NK-92 treated with Interleukin-12 subunit alpha and Interleukin-12 subunit beta, amount 100 ng/mL, for 24 hours (cell line): ENCODE results near the gene SPRED3.
A peak's percentile ranks its signal among the peaks of the same experiment; 100 is the strongest.
"Not testable (repeated sequence)": the region's sequence is repeated elsewhere in the genome, so short reads cannot be mapped to it uniquely, and the experiment has no call there.

Experiments used
- DNase-seq: peaks from one replicate; lab custom pipeline; 2025; lab: John Stamatoyannopoulos, UW

SPRED3 gene

DNA sequence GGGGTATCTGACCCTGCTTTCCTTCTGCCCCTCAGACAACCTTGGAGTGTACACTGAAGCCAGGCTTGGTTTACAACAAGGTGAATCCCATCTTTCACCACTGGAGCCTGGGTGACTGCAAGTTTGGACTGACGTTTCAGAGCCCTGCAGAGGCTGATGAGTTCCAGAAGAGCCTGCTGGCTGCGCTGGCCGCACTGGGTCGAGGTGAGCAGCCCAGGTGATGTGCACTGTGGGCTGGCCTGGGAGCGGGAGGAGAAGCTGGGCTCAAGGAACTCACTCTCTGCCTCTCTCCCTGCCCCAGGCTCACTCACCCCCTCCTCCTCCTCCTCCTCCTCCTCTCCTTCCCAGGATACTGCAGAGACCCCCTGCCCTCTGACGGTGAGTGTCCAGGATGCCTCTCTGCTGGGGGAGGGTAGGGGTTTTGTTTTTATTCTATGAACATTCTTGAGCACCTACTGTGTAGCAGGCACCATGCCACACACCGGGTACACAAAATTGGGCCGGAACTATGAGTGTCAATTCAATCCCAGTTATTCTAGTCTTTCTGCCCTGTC lies 3.5 kb downstream of the SPRED3 start:
- DNase-seq, result no peak

DNA sequence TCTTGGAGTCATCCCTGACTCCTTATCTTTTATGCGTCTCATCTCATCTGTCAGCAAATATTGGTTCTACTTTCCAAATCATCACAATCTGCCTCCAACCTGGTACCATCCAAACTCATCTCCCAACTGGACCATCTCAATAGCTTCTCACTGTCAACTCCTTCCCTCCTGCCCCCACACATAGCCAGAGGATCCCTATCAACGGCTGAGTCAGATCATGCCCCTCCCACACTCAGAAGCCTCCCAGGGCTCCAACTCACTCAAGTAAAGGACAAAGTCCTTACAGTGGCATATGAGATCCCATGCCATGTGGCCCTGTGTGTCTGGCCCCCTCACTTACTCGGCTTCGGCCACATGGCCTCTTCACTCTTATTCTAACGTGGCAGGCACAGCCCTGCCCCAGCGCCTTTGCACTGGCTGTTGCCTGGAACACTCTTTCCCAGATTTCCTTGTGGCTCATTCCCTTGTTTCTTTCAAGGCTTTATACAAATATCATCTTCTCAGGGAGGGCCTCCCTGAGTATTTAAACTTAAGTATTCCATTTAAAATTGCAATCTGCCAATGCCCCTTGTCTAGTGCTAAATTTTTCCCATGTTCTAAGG lies 4.3 kb downstream of the SPRED3 start:
- no peak for DNase-seq

DNA sequence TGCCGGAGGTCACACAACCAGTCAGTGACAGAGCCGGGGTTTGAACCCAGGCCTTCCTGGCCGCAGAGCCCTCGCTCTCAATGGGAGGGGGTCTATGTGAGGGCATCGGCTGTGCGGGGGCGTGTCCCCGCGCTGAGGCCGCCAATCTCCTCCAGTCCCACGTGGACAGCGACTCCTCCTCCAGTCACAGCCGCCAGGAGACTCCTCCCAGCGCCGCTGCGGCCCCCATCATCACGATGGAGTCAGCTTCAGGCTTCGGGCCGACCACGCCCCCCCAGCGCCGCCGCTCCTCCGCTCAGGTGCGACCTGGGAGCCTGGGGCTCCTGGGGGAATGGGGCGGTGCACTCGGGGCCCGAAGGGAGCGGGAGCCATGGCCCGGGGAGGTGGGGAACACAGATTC lies 6.0 kb downstream of the SPRED3 start:
- DNase-seq, result no peak

DNA sequence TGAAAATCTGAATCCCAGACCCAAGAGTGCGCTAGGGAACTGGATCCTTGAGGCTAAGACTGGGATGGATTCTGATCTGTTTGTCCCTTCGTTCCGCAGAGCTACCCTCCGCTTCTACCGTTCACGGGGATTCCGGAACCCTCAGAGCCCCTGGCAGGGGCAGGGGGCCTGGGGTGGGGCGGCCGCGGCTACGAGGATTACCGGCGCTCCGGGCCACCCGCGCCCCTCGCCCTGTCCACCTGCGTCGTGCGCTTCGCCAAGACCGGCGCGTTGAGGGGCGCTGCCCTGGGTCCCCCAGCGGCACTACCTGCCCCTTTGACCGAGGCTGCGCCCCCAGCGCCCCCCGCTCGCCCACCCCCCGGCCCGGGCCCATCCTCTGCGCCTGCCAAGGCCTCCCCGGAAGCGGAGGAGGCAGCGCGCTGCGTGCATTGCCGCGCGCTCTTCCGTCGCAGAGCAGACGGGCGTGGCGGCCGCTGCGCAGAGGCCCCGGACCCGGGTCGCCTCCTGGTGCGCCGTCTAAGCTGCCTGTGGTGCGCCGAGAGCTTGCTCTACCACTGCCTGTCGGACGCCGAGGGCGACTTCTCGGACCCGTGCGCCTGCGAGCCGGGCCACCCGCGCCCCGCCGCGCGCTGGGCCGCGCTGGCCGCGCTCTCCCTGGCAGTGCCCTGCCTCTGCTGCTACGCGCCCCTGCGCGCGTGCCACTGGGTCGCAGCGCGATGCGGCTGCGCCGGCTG lies 7.1 kb downstream of the SPRED3 start:
- DNase-seq, result no peak

DNA sequence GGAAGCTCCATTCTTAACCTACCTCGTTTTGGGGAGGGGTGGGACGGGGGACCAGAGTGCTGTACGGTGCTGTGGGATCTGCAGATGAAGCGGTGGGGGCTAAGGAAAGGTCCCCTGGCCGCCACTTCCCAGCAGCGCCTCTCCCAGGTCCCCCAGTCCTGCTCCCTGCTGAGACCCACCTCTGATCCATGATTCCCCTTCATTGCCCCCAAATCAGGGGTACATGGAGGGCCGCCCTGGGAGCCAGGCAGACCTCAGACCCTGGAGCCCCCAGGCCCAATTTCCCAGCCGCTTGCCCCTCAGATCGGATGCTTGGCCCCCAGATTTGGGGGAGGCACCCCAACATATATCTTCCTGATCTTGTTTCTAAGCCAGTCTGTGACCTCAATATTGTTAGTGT lies 10.6 kb downstream of the SPRED3 start:
- no peak for DNase-seq

DNA sequence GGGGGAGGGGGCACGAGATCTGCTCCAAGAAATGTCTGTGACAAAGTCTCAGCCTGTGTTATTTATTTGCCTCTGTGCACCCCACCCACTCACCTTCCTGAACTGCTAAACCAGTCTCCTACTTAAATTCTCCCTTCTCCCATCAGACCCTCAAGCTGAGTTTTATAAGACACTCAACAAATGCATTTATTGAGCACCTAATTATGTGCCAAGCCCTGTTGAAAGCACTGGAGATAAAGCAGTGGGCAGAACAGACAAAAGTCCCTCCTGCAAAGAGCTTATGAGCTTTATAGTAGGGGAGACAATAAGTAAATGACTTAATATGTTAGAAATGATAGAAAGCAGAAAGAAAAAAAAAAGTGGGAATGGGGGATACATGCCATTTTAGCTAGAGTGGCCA lies 11.0 kb downstream of the SPRED3 start:
- no peak for DNase-seq

DNA sequence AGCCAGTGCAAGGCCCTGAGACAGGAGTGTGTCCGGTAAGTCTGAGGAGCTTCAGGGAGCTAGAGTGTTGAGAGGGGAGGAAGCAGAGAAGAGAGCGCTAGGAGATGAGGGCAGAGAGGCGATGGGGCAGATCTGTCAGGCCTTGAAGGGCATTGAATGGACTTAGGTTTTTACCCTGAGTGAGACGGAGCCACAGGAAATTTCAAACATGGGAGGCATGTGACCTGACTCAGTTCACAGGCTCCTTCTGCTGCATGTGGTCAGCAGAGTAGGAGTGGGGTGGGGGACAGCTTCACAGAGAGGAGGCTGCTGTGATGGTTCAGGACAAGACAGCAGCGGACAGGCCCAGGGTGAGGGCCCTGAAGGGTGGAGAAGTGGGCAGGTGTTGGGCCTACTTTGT lies 11.9 kb downstream of the SPRED3 start:
- DNase-seq, result no peak

DNA sequence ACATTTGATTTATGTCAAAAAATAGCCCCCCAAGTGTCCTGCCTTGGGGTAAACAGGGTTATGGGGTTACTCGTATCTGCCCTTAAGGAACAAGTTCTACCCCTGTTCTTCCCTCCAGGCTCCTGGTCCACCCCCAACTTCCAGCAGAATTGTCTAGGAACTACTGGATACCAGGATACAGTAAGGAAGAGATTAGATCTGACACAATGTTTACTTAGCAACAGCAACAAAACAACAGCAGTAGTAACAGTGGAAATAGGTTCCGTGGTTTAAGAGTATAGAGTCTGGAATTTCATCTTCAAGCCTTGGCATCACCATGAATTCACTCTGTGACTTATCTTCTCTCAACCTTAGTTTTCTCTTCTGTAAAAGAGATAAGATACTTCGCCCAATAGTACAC lies 12.7 kb downstream of the SPRED3 start:
- no peak for DNase-seq

DNA sequence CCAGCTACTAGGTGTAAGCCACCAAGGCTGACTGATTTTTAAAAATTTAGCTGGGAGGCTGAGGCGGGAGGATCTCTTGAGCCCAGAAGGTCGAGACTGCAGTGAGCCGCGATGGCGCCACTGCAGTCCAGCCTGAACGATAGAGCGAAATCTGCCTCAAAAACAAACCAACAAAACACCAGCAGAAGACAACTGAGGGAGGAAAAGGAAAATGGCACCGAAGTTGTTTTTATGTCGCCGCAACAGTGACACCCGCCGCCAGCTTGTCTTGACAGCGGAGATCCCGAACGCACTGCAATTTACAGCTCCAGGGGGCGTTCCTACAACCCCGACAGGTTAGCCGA lies 14.1 kb downstream of the SPRED3 start:
- no peak for DNase-seq

DNA sequence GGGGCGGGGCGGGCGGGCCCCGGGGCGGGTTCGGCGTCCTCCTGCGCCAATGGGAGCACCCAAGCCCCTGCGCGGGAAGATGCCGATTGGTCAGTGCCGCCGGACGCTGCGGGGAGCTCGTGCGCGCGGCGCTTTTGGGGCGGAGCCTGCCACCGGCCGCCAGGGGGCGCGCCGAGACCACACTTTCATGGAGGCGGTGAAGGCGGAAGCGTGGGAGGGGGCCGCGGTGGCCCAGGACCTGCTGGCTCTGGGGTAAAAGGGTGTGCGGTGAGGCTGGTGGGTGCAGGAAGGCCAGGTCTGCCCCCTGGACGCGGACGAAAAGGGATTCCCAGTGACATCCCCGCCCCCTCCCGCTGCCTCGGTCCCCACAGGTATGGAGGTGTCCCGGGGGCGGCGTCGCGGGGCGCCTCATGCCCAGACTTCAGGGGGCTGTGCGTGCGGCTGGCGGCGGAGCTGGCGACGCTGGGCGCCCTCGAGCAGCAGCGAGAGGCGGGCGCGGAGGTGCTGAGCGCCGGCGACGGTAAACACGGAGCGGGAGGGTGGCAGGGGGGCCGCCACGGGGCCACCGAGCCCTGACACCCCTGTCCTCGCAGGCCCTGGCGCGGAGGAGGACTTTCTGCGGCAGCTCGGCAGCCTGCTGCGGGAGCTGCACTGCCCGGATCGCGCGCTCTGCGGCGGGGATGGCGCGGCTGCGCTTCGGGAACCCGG lies 14.6 kb downstream of the SPRED3 start, which contains the start of gene FAM98C:
FAM98C (plus strand) TSS at position 127 of the 708 bp plus-strand sequence; CDS start at position 188, 61 bp downstream.
- DNase-seq, result peak; percentile 97

DNA sequence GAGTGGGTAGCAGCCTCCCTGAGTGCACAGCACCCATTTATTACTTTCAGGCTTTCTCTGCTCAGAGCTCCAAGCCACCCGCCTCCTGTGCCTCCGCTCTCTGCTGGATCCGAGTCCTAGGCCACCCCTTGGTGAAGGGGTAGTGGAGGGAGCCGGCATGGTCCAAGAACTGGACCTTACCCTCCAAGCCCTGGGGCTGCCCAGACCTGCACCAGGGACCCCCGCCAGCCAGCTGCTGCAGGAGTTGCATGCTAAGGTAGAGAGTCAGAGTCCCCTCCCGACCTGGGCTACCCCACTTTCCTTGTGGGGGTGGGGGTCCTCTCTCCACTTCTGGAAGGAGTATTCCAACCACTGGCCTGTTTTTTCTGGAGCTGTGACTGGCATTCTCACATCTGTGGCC lies 16.4 kb downstream of the SPRED3 start:
- DNase-seq, result no peak

DNA sequence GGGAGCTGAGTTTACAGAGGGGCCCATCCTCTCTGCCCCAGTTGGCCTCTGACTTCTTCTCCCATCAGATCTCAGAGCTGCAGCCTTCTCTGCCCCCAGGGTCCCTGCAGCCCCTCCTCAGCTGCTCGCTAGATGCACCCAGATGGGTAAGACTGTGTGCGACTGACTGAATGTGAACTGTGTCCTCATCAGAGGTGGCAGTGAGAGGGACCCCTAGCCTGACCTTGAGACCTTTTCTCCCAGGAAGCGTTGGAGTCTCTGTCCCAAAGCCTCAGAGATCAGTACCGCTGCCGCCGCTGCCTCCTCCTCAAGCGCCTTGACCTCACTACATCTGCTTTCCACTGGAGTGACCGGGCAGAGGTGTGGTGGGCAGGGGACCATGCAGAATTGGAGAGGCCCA lies 16.8 kb downstream of the SPRED3 start:
- DNase-seq, result no peak

DNA sequence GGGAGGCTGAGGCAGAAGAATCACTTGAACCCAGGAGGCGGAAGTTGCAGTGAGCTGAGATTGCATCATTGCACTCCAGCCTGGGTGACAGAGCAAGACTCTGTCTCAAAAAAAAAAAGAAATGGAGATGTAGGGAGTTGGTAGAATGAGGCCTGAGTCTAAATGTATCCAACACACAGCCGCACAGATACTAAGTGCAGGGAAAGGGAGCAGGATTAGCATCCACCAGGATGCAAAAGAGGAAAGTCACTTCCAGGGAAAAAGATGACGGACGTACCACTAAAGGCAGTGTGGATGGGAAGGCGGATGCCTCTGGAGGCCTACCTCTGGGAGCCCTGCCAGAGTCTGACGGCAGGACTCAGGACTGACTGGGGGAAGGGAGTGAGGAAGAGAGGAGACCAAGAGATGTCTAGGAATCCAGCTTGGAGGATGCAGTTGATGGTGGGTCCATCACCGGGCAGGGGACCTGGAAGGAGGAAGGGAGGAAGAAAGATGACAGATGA lies 21.2 kb downstream of the SPRED3 start:
- no peak for DNase-seq

DNA sequence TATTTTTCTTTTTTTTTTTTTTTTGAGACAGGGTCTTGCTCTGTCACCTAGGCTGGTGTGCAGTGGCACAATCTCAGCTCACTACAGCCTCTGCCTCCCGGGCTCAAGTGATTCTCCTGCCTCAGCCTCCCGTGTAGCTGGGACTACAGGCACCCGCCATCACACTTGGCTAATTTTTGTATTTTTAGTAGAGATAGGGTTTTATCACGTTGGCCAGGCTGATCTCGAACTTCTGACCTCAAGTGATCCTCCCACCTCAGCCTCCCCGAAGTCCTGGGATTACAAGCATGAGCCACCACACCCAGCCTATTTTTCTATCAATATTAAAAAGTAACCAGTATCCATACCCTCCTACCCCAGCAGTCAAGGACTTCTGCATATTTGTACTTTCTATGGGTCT lies 21.9 kb downstream of the SPRED3 start:
- DNase-seq, result not testable (repeated sequence)

DNA sequence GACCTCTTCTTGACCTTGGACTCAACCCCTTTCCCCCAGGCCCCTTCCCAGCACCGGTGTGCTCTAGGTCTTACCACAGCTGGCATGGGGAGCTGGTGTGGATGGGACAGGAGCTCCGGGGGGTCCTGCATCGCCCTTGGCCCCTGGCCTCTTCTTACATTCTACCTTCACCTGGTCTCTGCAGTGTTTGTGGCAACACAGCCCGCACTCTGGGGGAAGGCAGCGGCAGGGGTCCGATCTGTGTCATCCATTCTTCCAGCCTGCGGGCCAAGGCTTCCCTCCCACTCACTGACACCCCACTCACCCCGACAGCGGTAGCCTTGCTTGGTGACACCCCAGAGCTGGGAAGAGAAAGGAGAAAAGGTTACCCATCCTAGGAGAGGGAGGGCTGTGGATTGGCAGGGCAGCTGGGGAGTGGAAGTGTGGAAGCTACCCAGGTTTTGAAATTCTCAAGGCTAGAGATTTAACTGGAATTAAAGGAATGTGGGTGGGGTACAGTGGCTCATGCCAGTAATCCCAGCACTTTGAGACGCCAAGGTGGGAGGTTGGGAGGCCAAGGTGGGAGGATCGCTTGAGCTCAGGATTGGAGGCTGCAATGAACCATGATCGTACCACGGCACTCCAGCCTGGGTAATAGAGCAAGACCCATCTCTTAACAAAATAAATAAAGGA lies 22.7 kb downstream of the SPRED3 start:
- no peak for DNase-seq

DNA sequence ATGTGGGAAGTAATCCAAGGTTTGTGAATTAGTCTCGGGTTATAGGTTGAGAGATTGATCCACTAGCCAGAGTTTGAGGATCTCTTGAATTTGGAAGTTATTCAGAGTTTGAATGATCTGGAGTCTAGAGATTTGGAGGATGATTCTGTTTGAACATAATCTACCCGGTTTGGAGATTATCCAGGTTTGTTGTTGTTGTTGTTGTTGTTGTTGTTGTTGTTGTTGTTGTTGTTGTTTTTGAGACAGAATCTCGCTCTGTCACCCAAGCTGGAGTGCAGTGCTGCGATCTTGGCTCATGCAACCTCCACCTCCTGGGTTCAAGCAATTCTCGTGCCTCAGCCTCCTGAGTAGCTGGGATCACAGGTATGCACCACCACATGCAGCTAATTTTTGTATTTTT lies 23.4 kb downstream of the SPRED3 start:
- not testable (repeated sequence) for DNase-seq

DNA sequence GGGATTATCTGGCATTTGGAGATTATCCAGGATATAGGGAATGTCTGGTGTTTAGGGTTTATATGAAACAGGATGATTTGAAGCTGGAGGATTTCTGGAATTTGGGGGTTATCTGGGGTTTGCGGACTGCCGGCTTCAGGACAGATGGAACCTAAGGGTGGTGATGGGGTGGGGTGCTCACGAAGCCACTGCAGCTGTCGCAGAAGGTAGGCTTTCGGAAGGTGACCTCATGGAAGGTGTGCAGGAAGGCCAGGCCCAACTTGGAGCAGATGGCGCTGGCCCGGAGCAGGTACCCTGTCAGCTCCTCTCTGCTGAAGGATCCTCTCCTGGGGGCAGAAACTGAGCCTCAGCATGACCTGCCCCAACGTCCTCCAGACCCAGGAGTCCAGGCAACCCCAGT lies 24.0 kb downstream of the SPRED3 start:
- DNase-seq, result no peak

DNA sequence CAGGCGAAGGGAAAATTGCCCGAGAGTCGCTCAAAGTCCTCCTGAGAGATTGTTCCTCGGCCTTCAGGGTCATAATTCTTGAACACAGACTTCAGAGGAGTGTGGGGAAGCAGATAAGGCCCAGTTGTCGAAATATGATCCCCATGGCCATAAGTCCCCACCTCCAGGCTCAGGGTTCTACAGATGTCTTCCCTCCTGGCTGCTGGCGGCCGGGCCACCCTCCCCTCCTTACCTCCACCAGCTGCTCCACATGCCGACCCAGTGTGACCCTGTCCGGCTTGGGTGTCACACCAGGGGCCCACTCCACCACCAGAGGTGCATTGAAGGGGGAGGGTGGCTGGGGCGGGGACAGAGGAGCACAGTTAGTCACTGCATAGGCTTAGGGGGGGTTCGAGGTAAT lies 24.5 kb downstream of the SPRED3 start:
- DNase-seq, result no peak

DNA sequence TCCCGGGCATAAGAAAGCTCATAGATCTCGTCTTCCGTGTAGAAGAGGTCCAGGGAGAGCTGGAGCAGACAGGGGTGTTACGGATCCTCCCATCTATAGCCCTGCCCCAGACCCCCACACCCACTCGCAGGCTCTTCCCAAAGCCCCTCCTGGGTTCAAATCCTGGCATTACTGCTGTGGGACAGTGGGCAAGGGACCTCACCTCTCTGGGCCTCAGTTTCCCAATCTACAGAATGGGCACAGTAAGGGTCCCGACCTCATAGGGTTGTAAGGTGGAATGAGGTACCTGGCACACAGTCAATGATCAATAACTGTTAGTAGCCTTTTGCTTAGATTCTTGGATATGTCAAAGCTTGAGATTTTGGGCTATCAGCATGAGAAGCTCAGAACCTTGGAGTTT lies 24.9 kb downstream of the SPRED3 start:
- DNase-seq, result no peak

DNA sequence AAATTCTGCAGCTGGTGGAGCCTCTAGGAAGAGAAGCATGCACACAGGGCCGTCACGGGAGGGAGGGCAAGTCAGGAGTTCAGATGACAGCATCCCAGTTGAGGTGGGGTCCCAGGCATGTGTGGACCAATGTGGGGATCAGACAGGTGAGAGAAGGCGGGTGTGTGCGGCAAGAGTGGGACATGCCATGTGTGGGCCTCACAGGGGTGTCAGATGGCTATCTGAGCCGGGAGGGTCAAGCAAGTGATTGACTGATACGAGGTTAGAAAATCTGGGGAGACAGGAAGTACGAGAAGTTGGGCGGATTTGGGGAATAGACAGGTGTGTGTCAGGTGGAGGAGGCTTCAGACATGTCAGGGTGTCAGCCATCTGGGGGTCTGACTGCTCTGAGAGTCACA lies 28.6 kb downstream of the SPRED3 start:
- DNase-seq, result no peak

DNA sequence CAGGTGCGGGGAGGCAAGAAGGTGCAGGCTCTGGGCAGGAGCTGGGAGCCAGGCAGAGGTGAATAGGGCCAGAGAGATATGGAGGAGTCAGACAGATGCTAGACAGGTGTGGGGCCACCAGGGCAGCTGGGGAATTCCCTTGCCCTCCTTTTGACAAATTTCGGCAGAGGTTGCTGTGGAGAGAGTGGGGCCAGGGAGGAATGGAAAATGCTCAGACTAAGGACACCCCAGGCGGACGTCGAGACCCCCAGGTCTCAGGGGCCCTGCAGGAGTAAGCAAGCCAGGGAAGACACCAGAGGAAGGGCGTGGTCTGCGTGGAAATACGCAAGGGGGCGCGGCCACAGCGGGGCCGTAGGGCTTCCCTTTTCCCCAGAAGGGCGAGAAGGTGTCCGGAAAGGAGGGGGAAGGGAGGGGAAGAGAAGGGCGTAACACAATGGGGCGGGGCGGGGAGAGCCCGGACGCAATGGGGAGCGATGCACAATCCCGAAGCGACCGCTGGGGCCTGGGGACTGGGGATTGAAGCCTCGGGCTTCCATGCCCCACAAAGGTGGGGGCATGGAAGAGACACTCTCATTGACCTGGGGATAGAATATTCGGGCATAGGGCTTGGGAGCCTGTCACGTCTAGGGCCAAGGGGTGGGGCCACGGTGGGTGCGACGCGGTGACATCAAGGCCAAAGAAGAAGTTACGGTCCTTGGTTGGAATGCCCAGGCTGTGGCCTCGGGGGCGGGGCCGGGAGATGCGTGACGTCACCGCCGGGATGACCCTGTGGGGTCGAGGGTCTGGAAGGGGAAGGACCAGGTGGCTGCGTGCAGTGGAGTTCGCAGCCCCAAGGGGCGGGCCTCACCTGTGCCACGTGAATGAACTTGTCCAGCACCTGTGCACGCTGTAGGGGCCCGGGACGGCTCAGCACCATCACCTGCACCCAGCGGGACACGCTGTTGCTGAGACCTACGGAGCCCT lies 29.3 kb downstream of the SPRED3 start:
- DNase-seq, result no peak
